ENCODE measurements around the gene CADM2. TPM values are rescaled to one million over a fixed set of nuclear protein-coding genes. Genes with fewer than 3 reads are reported as not detected.

Gene CADM2
- total RNA-seq: not detected

DNA sequence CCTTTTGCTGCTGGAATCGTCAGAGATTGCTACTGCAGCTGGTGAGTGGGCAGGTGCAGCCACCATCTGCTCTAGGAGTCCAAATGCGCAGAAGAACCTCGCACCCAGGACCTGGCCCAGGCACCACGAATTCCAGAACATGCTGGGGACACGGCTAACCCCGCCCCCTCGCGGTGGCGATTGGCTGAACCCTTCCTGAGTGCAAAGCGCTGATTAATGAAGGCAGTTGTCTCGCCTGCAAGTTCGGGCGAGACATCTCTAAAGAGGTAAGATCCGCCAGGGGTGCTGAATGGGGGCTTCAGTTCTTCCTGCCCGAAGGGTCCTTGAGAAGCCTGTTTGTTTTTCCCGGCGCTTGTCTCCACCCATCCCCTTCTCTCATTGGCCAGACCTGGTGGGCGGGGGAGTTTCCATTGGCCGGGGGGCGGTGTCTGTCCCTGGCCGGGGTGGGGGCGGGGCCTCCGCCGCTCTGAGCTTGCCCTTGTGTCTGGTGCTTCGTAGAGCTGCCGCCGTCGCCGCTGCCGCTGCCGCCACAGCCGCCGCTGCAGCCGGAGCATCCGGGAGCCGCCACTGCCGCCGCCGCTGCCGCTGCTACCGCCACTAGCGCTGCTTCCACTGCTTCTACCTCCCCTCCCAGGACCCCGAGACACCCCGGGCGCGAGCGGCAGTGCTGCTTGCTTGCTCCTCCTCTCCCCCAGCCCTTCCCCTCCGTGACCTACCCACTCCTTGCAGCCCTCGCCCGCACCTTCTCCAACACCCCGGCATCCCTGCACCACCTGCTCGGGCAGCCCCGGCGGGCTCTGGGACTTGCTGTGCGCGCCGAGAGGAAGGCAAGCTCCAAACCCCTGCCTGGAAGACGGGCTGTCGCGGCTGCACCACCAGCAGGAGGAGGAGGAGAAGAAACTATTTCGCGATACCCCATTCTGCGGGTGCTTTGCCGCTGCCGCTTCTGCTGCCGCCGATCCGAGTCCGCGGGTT lies at the start of gene CADM2:
Gene CADM2 (plus strand): TSS at position 495 of the 975 bp plus-strand sequence.

Small RNA genes within 50 kb of the gene (microRNA-seq; reads per million reads assigned to microRNA genes)
- not detected for gene MIR5688 (ENCODE audit: borderline microRNAs expressed, borderline replicate concordance)

Measured in activated naive CD4-positive, alpha-beta T cell treated with anti-CD3 and anti-CD28 coated beads, Interleukin-2, amount 10 ng/mL, durations not matched to agents 5 hours and 36 hours (primary cell).